ENCODE measurements around the gene PLSCR5. TPM values are rescaled to one million over a fixed set of nuclear protein-coding genes. Genes with fewer than 3 reads are reported as not detected.
A peak's percentile ranks its signal among the peaks of the same experiment; 100 is the strongest.

Gene PLSCR5
- total RNA-seq, 1 donor from 2014 or later = not detected

DNA sequence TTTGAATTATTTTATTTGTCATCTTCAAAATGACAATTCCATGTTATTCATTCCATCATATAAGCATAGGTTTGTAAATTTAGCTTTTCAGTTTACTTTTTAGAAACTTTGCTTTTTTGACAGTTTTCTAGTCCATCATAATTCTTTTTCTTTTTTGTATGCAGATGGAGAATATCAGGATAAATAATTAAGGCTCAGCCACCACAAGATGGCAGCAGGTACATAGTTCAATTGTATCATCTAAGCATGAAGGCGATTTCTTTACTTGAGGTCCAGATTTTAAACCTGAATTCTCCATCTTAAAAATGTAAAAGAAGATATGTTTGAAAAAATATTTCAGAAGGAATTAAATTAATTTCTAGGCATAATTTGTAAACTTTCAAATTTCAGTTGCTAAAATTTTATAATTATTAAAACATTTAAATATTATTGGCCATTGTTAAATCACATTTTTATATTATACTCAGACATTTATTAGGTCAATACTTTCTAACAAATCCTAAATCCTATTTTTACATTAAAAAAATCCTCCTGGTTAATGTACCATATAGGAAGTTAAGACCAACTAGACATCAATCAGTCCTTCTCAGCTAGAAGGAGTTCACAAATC is 15.1 kb downstream of the PLSCR5 start:
- Histone ChIP-seq H4K20me1 (ENCODE audit: low read depth) (no peaks in the 10 kb centered on the region), H3K27me3 (no peaks in the 10 kb centered on the region), H3F3A (ENCODE audit: low read depth) (no peaks in the 10 kb centered on the region), H3K9me3 (ENCODE audit: low read depth) (no peaks in the 10 kb centered on the region), H3K79me2 (ENCODE audit: low read depth) (no peaks in the 10 kb centered on the region), H3K4me1 (no peaks in the 10 kb centered on the region), H3K36me3 (no peaks in the 10 kb centered on the region), H3K27ac (no peak overlapping the region), H3K9ac (no peak overlapping the region), H2AFZ (replicated peaks) (no peak overlapping the region), H3K4me2 (no peak overlapping the region), H3K4me3 (no peak overlapping the region)
- TF ChIP-seq EZH2 (IDR thresholded peaks at IDR 0.05) = no peak
- no peak for TF ChIP-seq EZH2phosphoT487 (IDR thresholded peaks at IDR 0.05)
- TF ChIP-seq, protein P1, sequence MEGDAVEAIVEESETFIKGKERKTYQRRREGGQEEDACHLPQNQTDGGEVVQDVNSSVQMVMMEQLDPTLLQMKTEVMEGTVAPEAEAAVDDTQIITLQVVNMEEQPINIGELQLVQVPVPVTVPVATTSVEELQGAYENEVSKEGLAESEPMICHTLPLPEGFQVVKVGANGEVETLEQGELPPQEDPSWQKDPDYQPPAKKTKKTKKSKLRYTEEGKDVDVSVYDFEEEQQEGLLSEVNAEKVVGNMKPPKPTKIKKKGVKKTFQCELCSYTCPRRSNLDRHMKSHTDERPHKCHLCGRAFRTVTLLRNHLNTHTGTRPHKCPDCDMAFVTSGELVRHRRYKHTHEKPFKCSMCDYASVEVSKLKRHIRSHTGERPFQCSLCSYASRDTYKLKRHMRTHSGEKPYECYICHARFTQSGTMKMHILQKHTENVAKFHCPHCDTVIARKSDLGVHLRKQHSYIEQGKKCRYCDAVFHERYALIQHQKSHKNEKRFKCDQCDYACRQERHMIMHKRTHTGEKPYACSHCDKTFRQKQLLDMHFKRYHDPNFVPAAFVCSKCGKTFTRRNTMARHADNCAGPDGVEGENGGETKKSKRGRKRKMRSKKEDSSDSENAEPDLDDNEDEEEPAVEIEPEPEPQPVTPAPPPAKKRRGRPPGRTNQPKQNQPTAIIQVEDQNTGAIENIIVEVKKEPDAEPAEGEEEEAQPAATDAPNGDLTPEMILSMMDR (IDR thresholded peaks at IDR 0.05) = peak; percentile 73
- no peaks in the 10 kb centered on the region for H3K9me3 Mint-ChIP-seq
- H3K36me3 Mint-ChIP-seq = no peaks in the 10 kb centered on the region
- no peak overlapping the region for H3K27ac Mint-ChIP-seq
- DNase-seq (ENCODE audit: low spot score) = peak; percentile 42
- no peaks in the 10 kb centered on the region for H3K4me1 Mint-ChIP-seq
- H3K27me3 Mint-ChIP-seq (ENCODE audit: insufficient read depth, low read depth) = no peaks in the 10 kb centered on the region
- H3K4me3 Mint-ChIP-seq = no peak overlapping the region

DNA sequence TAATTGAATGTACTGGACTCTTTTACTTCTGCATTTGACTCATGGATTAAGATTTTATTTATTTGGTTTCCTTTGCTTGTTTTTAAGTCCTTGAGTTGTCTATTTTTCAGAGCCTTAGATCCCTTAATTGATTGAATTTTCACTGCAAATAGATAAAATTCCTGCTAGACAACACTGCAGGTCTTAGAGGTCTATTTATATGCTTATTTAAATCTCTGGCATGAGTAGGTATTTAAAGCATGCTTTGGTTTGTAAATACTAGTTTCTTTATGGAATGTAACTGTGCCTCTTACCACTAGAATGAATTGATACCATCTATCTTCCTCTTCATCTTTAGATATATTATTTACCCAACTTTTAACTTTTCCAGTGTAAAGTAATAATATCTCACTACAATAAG is 20.0 kb downstream of the PLSCR5 start:
- H3K4me1 ChIP-seq = no peaks in the 10 kb centered on the region
- no peak overlapping the region for H2AFZ ChIP-seq (replicated peaks)
- no peaks in the 10 kb centered on the region for H3K36me3 Mint-ChIP-seq
- no peak overlapping the region for H3K9ac ChIP-seq
- H3K27ac Mint-ChIP-seq = no peak overlapping the region
- no peaks in the 10 kb centered on the region for H3K27me3 Mint-ChIP-seq (ENCODE audit: insufficient read depth, low read depth)
- H3K9me3 Mint-ChIP-seq = peaks cover 6% of the 10 kb centered on the region
- no peaks in the 10 kb centered on the region for H3K4me1 Mint-ChIP-seq
- H3K27ac ChIP-seq = no peak overlapping the region
- H3K4me3 ChIP-seq = no peak overlapping the region
- H3K4me2 ChIP-seq = no peak overlapping the region
- no peaks in the 10 kb centered on the region for H3K36me3 ChIP-seq
- H3F3A ChIP-seq (ENCODE audit: low read depth) = no peaks in the 10 kb centered on the region
- TF ChIP-seq EZH2 (IDR thresholded peaks at IDR 0.05) = no peak
- TF ChIP-seq EZH2phosphoT487 (IDR thresholded peaks at IDR 0.05) = no peak
- TF ChIP-seq, protein P1 (IDR thresholded peaks at IDR 0.05) = no peak
- DNase-seq (ENCODE audit: low spot score) = no peak
- no peaks in the 10 kb centered on the region for H4K20me1 ChIP-seq (ENCODE audit: low read depth)
- H3K9me3 ChIP-seq (ENCODE audit: low read depth) = no peaks in the 10 kb centered on the region
- no peaks in the 10 kb centered on the region for H3K27me3 ChIP-seq
- no peaks in the 10 kb centered on the region for H3K79me2 ChIP-seq (ENCODE audit: low read depth)
- H3K4me3 Mint-ChIP-seq = no peak overlapping the region

DNA sequence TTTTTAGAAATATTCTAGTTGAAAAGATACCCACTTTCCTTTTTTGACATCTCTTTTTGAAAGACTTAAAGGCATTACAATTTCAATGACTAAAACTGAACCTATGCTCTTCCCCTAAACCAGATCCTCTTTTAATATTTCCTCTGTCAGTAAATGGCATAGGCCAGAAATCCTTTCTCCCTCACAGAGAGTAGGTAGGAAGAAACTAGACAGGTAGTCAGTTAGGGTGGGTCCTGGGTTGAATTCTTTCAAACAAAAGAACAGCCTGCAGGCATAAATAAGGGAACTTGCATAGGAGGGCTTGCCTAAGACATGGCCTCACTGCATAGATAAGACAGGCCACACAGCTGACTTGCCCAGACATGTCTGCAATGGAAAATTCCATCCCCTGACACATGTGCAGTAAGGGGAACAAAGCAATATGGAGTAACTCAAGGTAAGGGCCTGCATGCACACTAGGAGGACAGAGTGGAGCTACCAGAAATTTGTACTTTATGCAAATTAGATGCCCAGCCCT is 23.1 kb downstream of the PLSCR5 start:
- no peaks in the 10 kb centered on the region for H3K36me3 Mint-ChIP-seq

More for the DNA sequence above, 23.1 kb downstream of the PLSCR5 start:
- peaks cover 6% of the 10 kb centered on the region for H3K9me3 Mint-ChIP-seq
- Histone ChIP-seq H2AFZ (replicated peaks) (peak overlapping the region; percentile 29), H3K9me3 (ENCODE audit: low read depth) (no peaks in the 10 kb centered on the region), H3K27me3 (no peaks in the 10 kb centered on the region), H3K36me3 (no peaks in the 10 kb centered on the region), H3F3A (ENCODE audit: low read depth) (no peaks in the 10 kb centered on the region), H4K20me1 (ENCODE audit: low read depth) (no peaks in the 10 kb centered on the region), H3K4me2 (no peak overlapping the region), H3K79me2 (ENCODE audit: low read depth) (no peaks in the 10 kb centered on the region), H3K4me1 (no peaks in the 10 kb centered on the region), H3K4me3 (no peak overlapping the region), H3K9ac (no peak overlapping the region), H3K27ac (no peak overlapping the region)
- no peak overlapping the region for H3K4me3 Mint-ChIP-seq
- TF ChIP-seq EZH2phosphoT487 (IDR thresholded peaks at IDR 0.05) (no peak), EZH2 (IDR thresholded peaks at IDR 0.05) (no peak)
- TF ChIP-seq, protein P1 (IDR thresholded peaks at IDR 0.05) = no peak
- H3K4me1 Mint-ChIP-seq = no peaks in the 10 kb centered on the region
- DNase-seq (ENCODE audit: low spot score) = no peak
- no peaks in the 10 kb centered on the region for H3K27me3 Mint-ChIP-seq (ENCODE audit: insufficient read depth, low read depth)
- H3K27ac Mint-ChIP-seq = no peak overlapping the region
